Astrocyte (in vitro differentiated cells and primary cell): ENCODE results near the gene CPSF6.

Source experiments
- EZH2 ChIP-seq: IDR thresholded peaks from 2 replicates; pipeline ENCODE4 v1.6.1; 2012; ENCODE audit warnings: mild to moderate bottlenecking, low read length, inconsistent platforms; ENCODE audit not compliant: insufficient read depth
- TF ChIP-seq, protein P1 (sequence below): IDR thresholded peaks from 2 replicates; pipeline ENCODE4 v1.5.1; 2011; ENCODE audit warnings: low read depth, mild to moderate bottlenecking, inconsistent platforms, low read length, moderate library complexity; ENCODE audit not compliant: insufficient read depth

DNA sequence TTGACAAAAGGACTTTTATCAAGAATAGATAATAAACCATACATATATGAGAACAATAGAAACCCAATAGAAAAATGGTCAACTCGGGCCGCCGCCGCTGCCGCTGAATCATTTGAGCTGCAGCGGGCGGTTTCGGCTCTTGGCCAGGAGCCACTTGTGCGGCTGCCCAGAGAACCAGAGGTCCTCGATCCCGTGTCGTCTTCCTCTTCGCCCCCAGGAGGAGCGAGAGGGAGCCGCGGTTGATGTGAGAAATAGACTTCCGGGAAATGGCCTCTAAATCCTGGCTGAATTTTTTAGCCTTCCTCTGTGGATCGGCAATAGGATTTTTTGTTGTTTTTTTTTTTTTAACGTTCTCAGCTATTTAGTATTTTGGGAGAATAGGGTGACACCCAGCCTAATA, 44.8 kb downstream of the CPSF6 start:
- TF ChIP-seq, protein P1, sequence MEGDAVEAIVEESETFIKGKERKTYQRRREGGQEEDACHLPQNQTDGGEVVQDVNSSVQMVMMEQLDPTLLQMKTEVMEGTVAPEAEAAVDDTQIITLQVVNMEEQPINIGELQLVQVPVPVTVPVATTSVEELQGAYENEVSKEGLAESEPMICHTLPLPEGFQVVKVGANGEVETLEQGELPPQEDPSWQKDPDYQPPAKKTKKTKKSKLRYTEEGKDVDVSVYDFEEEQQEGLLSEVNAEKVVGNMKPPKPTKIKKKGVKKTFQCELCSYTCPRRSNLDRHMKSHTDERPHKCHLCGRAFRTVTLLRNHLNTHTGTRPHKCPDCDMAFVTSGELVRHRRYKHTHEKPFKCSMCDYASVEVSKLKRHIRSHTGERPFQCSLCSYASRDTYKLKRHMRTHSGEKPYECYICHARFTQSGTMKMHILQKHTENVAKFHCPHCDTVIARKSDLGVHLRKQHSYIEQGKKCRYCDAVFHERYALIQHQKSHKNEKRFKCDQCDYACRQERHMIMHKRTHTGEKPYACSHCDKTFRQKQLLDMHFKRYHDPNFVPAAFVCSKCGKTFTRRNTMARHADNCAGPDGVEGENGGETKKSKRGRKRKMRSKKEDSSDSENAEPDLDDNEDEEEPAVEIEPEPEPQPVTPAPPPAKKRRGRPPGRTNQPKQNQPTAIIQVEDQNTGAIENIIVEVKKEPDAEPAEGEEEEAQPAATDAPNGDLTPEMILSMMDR = no peak
- no peak for TF ChIP-seq EZH2
